Measurements from ENCODE around the gene ELMOD3. TPM values are rescaled to one million over a fixed set of nuclear protein-coding genes. Genes with fewer than 3 reads are reported as not detected.
A peak's percentile ranks its signal among the peaks of the same experiment; 100 is the strongest.

Gene ELMOD3
- total and polyA plus RNA-seq, 9 of the 15 experiments (the other 6 are each of a cell fraction or from before 2014, with no cell fraction given): 2.7 to 18.7 (median 11.6) TPM

GRCh38 chr2:85420536-85421259 lies 66.1 kb downstream of the ELMOD3 start (continued):
- no peak for TF ChIP-seq RFX5 (IDR thresholded peaks at IDR 0.05; ENCODE audit: low read depth, low read length)
- no peak for TF ChIP-seq ZNF561 (CRISPR knock-in tag; conservative IDR thresholded peaks at IDR 0.05)
- TF ChIP-seq EGR1 (conservative IDR thresholded peaks at IDR 0.05): no peak
- TF ChIP-seq ZNF408 (CRISPR knock-in tag; IDR thresholded peaks at IDR 0.05; ENCODE audit: low read depth): no peak
- TF ChIP-seq HLTF (IDR thresholded peaks at IDR 0.05): no peak
- no peak; the same call in 1 of the 2 replicates for TF ChIP-seq ATF6 (CRISPR knock-in tag; IDR thresholded peaks at IDR 0.05)
- no peak for TF ChIP-seq E4F1 (CRISPR knock-in tag; IDR thresholded peaks at IDR 0.05; ENCODE audit: borderline replicate concordance)
- peak; percentile 25; the same call in 1 of the 2 replicates for TF ChIP-seq POLR2A (conservative IDR thresholded peaks at IDR 0.05)
- TF ChIP-seq CHD2 (IDR thresholded peaks at IDR 0.05; ENCODE audit: low read depth, low read length): no peak
- no peak for TF ChIP-seq ZFPM2 (CRISPR knock-in tag; IDR thresholded peaks at IDR 0.05)
- no peak for TF ChIP-seq MCM2 (IDR thresholded peaks at IDR 0.05; ENCODE audit: low read depth)
- peak; percentile 57 for TF ChIP-seq TBP (optimal IDR thresholded peaks at IDR 0.05; ENCODE audit: low read depth, low read length)
- TF ChIP-seq HOMEZ (CRISPR knock-in tag; IDR thresholded peaks at IDR 0.05): no peak
- TF ChIP-seq ZNF766 (CRISPR knock-in tag; conservative IDR thresholded peaks at IDR 0.05): 0 out of 2 replicates have a peak, but pooled peaks have one; percentile 25
- TF ChIP-seq SMARCA5 (IDR thresholded peaks at IDR 0.05): no peak
- no peak for TF ChIP-seq KDM2B (CRISPR knock-in tag; IDR thresholded peaks at IDR 0.05)
- no peak for TF ChIP-seq MTA2 (IDR thresholded peaks at IDR 0.05; ENCODE audit: low read depth)
- TF ChIP-seq CBFA2T3 (IDR thresholded peaks at IDR 0.05): no peak; the same call in 1 of the 2 replicates
- no peak for TF ChIP-seq ZNF445 (CRISPR knock-in tag; IDR thresholded peaks at IDR 0.05; ENCODE audit: low read depth)
- peak; percentile 40 for TF ChIP-seq CTCFL (IDR thresholded peaks at IDR 0.05; ENCODE audit: borderline replicate concordance, insufficient read depth, low read depth, low read length, poor library complexity, severe bottlenecking)
- no peak for TF ChIP-seq HMGN3 (IDR thresholded peaks at IDR 0.05; ENCODE audit: borderline replicate concordance, extremely low read depth, insufficient read length, low read depth, low read length)
- TF ChIP-seq MED1 (CRISPR knock-in tag; IDR thresholded peaks at IDR 0.05; ENCODE audit: borderline replicate concordance): no peak

Measured in K562 (cell line).